SK-N-SH (cell line): Measurements from ENCODE around the gene PNP.

ENCODE experiments used
- CTCF ChIP-seq: fragments of 200-600 bp; sonication (generic); IDR thresholded peaks from 2 replicates; pipeline ENCODE4 v1.6.1; 2017; ENCODE audit warnings: antibody characterized with exemption, mild to moderate bottlenecking, moderate library complexity
- NRF1 ChIP-seq: IDR thresholded peaks from 2 replicates; pipeline ENCODE4 v1.6.1; 2012; ENCODE audit warnings: low read depth, mild to moderate bottlenecking, low read length
- POLR2AphosphoS5 ChIP-seq: IDR thresholded peaks from 2 replicates; pipeline ENCODE4 v1.6.1; 2012; ENCODE audit warnings: low read depth, low read length
- RAD21 ChIP-seq: IDR thresholded peaks from 2 replicates; pipeline ENCODE4 v1.6.1; 2012; ENCODE audit warnings: mild to moderate bottlenecking, low read length

GRCh38 chr14:20516921-20517320, 47.7 kb downstream of the PNP start:
- TF ChIP-seq CTCF (no peak), RAD21 (no peak), POLR2AphosphoS5 (no peak), NRF1 (no peak)
